ENCODE data around the gene PRDM5.

DNA sequence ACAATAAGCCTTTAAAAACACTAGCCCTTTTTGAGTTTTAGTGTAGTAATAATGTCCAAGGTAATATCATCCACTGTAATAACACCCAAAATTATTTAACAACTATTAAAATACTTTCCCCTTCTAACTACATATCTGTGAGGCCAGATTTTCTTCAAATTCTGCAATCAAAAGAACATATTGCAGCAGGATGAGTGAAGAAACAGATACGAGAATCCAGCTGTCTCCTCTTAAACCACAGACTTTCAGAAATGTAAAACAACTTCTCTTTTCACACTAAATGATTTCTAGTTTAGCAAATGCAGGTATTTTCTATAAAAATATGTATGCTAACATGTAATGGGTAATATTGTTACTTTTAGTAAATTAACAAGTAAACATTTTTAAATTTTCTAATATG is 148.9 kb downstream of the PRDM5 start:
- TF ChIP-seq, protein P1, sequence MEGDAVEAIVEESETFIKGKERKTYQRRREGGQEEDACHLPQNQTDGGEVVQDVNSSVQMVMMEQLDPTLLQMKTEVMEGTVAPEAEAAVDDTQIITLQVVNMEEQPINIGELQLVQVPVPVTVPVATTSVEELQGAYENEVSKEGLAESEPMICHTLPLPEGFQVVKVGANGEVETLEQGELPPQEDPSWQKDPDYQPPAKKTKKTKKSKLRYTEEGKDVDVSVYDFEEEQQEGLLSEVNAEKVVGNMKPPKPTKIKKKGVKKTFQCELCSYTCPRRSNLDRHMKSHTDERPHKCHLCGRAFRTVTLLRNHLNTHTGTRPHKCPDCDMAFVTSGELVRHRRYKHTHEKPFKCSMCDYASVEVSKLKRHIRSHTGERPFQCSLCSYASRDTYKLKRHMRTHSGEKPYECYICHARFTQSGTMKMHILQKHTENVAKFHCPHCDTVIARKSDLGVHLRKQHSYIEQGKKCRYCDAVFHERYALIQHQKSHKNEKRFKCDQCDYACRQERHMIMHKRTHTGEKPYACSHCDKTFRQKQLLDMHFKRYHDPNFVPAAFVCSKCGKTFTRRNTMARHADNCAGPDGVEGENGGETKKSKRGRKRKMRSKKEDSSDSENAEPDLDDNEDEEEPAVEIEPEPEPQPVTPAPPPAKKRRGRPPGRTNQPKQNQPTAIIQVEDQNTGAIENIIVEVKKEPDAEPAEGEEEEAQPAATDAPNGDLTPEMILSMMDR (IDR thresholded peaks at IDR 0.05) = no peak
- TF ChIP-seq POLR2A (IDR thresholded peaks at IDR 0.05) = no peak

Data from body of pancreas (tissue), 4 donors.